H54 (cell line): ENCODE results near the gene ARFGAP2.

Experiments used
- DNase-seq: peaks from one replicate; pipeline ENCODE4 v3.0.0; 2011; ENCODE audit warnings: low spot score, mixed read lengths; ENCODE audit not compliant: insufficient read length
- FAIRE-seq: peaks from 3 replicates; lab custom pipeline; 2011; peaks lifted over from hg19 to GRCh38; lab: Jason Lieb, UNC
- POLR2A ChIP-seq: IDR thresholded peaks from 2 replicates; pipeline ENCODE4 v1.6.1; 2011; ENCODE audit warnings: low read depth, mild to moderate bottlenecking, low read length

ARFGAP2 gene

DNA sequence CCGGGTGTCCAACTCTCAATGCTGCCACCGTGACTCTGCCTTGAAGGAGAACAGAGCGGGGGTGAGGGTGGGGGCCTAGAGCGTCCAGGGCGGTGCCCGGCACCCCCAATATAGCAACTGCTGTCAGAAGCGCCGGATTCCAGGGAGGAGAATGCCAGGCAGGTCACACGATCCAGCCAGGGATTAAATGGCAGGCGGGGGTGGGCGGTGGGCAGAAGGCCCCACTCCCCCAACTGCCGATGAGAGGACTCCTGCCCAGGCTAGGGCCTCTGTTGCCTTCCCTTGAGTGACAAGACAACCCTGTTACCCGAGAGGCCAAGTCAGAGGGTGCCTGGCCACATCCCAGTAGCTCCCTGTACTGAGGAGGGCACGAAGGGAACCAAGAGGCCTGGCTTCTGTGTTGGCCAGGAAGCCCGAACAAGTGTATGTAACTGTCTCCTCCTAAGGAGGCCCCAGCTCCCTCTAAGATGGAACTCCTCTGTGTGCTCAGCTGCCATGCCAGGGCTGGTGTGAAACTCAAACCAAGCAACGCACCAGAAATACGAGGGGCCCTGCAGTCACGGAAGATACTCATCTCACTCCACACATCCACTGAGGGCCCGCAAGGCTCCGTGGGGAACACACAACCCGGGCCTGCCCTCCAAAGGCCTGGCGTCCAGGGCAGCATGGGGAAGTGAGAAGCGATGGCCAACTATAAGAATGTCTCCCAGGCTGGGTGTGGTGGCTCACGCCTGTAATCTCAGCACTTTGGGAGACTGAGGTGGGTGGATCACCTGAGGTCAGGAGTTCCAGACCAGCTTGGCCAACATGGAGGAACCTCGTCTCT, 6.6 kb upstream of the ARFGAP2 start:
- no peak for DNase-seq

DNA sequence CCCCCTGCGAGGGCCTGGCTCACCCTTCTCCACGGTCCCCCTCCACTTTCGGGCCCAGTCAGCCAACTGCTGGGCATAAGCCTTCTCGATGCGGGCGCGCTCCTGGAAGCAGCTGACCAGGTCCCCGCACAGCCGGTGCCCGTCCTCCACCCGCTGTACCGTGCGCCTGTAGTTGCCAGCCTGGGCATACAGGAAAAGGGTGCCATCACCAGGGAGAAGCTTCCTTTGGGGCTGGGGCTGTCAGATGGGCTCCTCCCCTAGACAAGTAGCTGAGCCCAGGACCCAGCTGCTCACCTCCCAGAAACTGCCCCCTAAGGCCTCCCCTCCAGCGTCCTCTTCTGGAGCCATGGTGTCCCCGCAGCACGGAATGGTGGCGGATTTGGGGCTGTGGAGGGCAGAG, 5.7 kb upstream of the ARFGAP2 start:
- TF ChIP-seq POLR2A: no peak
- no peak for FAIRE-seq
- no peak for DNase-seq

More for the DNA sequence above, 6.6 kb upstream of the ARFGAP2 start:
- FAIRE-seq: no peak
- TF ChIP-seq POLR2A: no peak

GRCh38 chr11:47181271-47181670, 4.6 kb upstream of the ARFGAP2 start:
- FAIRE-seq: no peak
- no peak for DNase-seq
- TF ChIP-seq POLR2A: no peak

DNA sequence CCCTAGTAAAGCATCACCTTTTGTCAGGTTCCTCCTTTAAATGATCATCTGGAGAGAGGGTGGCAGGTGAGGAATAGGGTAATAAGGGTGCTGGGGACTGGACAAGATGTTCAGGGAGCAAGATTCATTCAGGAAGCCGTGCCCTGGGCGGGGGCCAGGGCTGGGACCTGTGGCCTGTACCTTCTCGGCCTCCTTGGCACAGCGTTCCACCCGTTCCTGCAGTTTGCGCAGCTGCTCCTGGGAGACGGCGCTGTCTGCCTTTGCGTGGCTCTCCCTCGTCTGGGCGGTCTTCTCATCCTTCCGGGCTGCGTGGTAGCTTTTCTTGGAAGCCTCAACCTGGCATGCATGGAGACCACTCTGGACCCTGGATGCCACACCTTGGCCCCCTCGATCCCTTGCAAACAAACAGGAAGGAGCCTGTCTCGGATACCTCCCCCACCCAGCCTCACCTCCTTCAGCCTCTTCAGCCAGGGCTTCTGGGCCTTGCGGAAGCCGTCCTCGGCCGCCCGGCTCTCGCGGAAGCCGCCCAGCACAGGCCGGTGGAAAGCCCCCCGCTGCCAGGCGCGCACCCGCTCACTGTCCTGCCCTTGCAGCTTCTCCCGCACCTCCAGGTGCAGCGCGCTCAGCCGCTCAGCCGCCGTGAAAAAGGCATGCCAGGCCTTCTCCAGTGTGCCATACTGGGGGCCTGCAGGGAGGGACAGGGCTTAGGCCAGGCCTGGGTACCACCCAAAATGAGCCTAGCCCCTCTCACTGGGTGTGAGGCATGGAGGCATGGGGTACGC, 3.5 kb upstream of the ARFGAP2 start:
- DNase-seq (no peak), FAIRE-seq (no peak)
- no peak for TF ChIP-seq POLR2A

- no peak for TF ChIP-seq POLR2A
- DNase-seq (peak; percentile 81), FAIRE-seq (no peak)
Observed at GRCh38 chr11:47179655-47179991, 2.9 kb upstream of the ARFGAP2 start.

DNA sequence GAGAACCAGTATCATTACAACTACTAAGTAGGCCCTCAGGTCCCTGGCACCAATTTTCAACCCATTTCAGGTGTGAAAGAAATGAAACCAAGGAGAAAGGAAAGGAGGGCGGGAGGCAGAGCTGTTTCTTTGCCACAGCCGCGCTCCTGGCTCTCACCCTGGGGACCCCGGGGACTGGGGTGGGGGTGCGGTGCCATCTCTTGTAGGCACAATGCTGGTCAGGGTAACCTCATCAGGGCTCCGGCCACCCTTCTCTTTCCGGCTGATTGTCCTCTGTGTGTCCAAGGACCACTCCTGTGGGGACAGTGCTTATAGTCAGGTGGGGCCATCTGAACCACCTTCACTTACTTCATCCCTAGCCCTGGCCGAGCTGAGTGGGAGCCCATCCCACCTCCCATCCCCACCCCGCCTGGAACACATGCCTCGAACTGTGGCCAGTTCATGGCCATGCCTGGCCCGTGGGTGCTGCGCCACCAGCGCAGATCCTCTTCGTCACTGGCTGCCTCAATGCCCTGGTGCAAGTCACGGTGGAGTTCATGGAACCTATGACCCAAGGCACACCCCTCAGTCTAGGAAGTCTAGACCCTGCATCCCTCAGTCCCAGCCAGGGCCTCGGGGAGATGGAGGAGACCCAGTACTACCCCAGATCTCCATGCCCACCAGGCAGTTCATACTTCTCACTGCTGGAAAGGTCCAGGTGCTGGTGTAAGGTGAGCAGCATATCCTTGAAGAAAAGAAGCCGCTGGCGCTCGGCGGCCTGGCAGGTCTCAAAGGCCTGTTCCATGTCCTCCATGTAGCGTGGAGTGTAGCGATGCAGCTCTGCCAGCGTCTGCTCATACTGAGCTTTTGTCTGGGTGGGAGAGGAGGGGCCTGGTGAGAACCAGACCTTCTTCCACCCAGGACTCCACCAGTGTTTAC, 2.3 kb upstream of the ARFGAP2 start:
- DNase-seq (no peak), FAIRE-seq (no peak)
- no peak for TF ChIP-seq POLR2A

DNA sequence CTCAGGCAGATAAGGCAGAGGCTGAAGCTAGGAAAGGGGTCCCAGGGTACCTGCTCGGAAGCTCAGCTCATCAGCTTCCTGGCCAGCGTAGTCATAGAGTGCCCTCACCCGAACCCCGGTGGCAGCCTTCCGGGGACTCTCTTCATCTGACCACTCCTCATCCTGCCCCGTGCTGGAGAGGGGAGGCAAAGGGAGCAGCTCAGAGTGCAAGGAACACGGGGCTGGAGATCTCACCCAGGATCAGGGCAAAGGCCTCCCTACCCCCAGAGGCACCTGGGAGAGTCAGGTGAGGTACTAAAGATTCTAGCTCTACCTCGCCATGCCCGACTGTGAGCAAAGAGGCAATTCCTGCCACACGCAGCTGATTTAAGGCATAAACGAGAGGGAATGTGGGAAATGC, 1.6 kb upstream of the ARFGAP2 start:
- DNase-seq (no peak), FAIRE-seq (no peak)
- no peak for TF ChIP-seq POLR2A

GRCh38 chr11:47177846-47178245, 1.2 kb upstream of the ARFGAP2 start:
- FAIRE-seq (no peak), DNase-seq (no peak)
- TF ChIP-seq POLR2A: no peak

GRCh38 chr11:47177229-47177845, 658 bp upstream of the ARFGAP2 start:
- FAIRE-seq (peak; percentile 52), DNase-seq (peak; percentile 77)
- no peak for TF ChIP-seq POLR2A

- TF ChIP-seq POLR2A: no peak
- FAIRE-seq: no peak
- no peak for DNase-seq
Observed at GRCh38 chr11:47175746-47176327, 842 bp downstream of the ARFGAP2 start.

DNA sequence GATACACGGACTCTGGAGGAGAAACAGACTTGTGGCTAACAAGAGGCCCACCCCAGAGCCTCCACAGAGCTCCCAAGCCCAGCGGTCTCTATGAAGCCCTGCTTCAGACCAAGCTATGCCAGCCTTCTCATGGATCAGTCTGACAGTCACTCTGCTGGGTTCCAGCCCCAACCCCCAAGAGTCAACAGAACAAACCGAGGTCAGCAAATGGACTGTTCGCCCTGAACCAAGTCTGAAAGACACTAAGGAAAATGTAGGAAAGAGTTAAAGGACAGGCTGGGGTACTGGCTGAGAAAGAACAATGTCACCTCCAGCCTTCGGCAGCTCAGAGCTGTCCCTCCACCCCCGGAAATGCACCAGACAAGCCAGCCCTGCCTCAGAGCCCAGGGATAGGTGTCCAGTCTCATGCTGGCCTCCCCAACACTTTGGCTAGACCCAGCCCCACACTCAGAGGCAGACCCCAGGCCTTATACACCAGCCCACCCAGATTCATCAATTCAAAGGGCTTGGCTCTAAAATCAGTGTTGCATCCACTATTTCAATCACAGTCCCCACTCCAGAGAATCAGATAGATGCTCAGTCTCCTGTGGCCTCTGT, 3.8 kb downstream of the ARFGAP2 start:
- no peak for TF ChIP-seq POLR2A
- FAIRE-seq (no peak), DNase-seq (no peak)

GRCh38 chr11:47171856-47172255, 4.8 kb downstream of the ARFGAP2 start:
- no peak for TF ChIP-seq POLR2A
- FAIRE-seq: no peak
- no peak for DNase-seq
